NCI-H460 (cell line): ENCODE data around the gene GRPEL1. TPM values are rescaled to one million over a fixed set of nuclear protein-coding genes. Genes with fewer than 3 reads are reported as not detected.
"Not testable (repeated sequence)": the region's sequence is repeated elsewhere in the genome, so short reads cannot be mapped to it uniquely, and the experiment has no call there.

ENCODE experiments used
- DNase-seq: peaks from one replicate; pipeline ENCODE4 v3.0.0-alpha.2; 2016; ENCODE audit warnings: low read depth; ENCODE audit errors: extremely low read depth
- total RNA-seq: library from RNA; depleted of rRNA; stranded (reverse); fragments of >200 nt; shearing (Covaris generic); gene quantifications from 2 replicates; pipeline ENCODE4 v1.2.3, GENCODE V29; 2014

GRPEL1 gene
- total RNA-seq, 1 experiment from 2014 or later, result 50.7 TPM

DNA sequence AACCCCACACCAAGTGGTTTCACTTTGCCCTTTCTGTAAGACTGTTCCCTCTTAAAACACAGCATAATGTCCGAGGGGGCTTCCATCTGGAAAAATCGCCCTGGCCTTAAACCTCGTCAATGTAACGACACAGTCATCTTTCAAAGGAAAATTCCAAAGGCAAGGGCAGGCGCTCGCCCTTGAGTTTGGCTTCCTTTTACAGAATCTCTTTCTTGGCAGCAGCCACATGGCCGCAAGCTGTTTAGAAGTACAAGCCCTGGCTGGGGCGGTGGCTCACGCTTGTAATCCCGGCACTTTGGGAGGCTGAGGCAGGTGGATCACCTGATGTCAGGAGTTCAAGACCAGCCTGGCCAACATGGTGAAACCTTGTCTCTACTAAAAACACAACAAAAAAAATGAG is 27.1 kb upstream of the GRPEL1 start:
- no peak for DNase-seq

DNA sequence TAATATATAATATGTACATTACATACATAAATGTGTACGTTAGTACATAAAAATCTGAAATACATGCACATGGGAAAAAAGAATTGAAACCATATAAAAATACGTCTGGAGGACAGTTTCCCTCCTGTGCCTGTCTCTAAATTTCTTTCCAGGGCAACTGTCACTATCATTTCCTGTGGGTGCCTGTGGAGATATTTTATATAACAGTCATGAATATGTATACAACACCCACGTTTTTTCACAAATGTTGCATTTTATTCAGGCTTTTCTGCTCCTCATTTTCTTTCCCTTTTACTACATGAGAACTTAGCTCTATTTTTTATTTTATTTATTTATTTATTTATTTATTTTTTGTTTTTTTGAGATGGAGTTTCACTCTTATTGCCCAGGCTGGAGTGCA is 24.2 kb upstream of the GRPEL1 start:
- no peak for DNase-seq

DNA sequence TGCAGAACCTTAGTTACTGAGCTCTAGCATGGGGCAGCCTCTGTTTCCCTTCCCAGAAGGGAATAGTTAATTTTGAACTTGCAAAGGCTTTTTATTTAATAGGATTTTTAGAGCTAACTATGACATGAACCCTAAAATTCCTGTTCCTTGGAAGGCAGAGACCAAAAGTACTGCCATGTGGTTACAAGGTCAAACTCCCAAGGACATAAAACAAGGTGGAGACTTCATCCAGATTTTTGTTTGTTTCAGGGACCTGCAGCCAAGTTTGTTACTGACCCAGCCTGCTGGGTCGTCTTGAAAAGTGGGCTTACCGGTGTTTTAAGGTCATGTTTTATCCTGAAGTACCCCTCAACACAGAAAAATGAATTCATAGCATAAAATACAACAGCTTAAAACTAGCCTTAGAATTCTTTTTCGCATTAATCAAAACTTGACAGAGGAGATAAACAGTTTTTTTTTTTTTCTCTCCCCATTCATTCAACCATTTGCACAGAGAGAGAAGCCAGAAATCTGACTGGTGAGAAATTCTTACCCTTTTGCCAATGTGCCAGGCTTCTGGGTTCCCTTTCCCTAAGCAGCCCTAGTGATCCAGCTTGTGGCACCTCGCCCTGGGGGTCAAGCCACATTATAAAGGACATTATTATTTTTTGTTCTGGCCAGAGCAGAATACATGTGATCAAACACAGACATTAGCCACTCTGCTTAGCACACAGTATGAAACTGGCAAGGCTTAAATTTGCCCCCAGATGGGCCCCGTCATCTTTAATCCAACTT is 21.5 kb upstream of the GRPEL1 start:
- DNase-seq, result no peak

DNA sequence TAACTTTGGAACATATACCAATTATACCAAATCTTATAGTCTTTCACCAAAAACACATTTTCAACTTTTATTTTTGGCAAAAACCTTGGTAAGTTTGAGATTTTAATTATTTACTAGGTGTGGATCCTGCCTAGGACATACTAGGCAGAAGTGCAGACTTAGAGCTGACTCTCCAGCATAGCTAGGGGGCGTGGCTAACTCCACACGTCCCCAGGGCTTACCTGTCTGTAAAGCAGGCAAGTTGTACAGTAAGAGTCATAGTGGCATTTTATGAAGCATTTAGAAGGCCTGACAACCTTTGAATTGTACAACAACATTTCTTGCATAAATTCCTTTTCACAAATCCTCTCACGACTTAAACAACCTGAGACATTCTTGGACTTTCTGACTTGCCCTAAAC is 19.2 kb upstream of the GRPEL1 start:
- no peak for DNase-seq

DNA sequence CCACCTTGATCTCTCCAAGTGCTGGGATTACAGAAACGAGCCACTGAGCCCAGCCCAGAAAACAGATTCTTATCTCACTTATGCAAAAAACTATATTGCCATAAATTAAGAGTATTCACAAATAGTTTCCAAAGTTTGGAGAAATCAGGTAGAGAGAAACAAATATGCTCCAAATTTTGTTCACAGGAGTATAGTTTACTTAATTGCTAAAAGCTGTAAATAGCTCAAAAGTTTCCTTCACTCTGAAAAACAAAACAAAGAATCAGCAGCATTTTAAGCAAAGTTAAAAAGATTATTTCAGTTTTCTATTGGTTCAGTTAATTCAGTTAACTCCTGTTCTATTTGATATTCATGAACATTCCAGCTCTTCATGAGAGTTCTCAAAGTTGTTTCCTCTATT is 18.5 kb upstream of the GRPEL1 start:
- DNase-seq, result no peak

DNA sequence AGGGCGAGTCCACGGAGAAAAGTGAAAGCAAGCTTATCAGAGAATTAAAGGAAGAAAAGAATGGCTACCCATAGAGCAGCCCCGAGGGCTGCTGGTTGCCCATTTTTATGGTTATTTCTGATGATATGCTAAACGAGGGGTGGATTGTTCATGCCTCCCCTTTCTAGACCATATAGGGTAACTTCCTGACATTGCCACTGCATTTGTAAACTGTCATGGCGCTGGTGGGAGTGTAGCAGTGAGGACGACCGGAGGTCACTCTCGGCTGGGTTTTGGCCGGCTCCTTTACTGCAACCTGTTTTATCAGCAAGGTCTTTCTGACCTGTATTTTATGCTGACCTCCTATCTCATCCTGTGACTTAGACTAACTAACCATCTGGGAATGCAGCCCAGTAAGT is 16.7 kb upstream of the GRPEL1 start:
- DNase-seq, result not testable (repeated sequence)

DNA sequence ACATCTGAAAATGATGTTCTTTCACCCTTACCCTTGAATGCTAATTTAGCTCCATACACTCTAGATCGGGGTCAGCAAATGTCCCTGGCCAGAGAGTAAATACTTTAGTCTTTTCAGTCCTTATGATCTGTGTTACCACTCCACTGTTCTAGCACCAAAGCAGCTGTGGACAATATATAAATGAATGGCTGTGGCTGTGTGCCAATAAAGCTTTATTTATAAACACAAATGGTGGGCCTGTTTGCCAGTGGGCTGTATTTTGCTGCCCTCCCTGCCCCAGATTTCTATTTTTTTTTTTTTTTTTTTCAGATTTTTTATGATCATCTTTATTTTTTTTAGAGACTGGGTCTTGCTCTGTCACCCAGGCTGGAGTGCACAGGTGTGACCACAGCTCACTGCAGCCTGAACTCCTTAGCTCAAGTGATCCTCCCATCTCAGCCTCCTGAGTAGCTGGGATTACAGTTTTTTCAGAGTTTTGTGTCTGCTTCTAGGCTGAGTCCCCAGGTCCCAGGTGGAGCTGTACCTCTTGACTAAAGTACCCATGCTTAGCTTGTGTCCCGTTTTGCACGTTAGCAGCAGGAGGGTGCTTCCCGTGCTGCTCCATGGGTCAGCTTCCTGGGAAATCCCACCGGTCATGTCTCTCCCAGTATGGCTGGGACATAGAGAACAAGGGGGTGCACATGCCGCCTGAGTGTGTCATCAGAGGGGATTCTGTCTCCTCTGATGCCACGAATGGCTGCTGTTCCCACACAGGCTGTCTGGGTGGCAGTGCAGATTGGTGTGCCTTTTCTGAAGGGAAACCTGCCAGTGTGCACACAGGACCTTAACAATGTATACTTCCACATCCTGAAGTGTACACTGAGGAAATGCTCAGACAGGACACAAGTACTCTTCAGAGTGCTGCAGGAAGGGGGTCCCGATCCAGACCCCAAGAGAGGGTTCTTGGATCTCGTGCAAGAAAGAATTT is 16.0 kb upstream of the GRPEL1 start:
- no peak for DNase-seq

DNA sequence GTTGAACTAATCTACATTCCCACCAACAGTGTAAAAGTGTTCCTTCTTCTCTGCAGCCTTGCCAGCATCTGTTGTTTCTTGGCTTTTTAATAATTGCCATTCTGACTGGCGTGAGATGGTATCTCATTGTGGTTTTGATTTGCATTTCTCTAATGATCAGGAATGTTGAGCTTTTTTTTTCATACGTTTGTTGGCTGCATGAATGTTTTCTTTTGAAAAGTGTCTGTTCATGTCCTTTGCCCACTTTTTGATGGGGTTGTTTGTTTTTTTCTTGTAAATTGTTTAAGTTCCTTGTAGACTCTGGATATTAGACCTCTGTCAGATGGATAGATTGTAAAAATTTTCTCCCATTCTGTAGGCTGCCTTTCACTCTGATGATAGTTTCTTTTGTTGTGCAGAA is 12.0 kb upstream of the GRPEL1 start:
- DNase-seq, result not testable (repeated sequence)

DNA sequence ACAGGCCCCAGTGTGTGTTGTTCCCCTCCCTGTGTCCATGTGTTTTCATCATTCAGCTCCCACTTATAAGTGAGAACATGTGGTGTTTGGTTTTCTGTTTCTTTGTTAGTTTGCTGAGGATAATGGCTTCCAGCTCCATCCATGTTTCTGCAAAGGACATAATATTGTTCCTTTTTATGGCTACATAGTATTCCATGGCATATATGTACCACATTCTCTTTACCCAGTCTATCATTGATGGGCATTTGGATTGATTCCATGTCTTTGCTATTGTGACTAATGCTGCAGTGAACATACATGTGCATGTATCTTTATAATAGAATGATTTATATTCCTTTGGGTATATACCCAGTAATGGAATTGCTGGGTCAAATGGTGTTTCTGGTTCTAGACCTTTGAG is 11.6 kb upstream of the GRPEL1 start:
- DNase-seq, result not testable (repeated sequence)

DNA sequence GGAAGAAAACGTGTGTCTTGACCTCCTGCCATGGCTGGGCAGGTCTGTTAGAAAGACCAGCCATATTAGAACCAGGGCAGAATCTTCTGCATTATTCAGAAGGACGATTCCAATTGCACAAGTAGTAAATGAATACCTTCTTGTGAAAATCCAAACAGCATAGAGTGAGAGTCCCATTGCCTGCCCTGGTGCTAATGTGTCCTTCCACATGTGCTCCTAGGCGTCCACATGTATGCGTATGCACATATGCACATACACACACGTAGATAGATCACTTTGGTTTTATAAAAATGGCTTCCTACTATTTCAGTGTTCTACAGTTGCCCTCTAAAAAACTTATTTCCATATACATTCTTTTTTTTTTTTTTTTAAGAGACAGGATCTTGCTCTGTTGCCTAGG is 10.2 kb upstream of the GRPEL1 start:
- DNase-seq, result no peak

DNA sequence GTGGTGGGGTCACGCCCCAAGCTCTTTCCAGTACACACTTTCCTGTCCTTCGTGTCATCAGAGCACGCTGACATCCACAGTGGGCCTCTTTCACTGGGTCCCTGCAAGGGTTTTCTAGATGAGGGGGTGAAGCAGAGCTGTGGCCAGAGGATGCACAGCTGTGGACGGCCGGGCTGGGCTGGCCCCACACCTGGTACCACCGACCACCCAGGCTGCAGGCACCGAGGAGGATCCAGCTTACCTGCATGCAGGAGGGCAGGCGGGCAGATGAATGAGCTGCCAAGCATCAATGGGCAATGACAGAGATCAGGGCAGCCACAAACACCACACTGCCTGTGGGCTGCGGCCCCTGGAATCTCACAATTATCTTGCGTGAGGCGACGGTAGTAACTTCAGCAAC is 9.5 kb upstream of the GRPEL1 start:
- no peak for DNase-seq

DNA sequence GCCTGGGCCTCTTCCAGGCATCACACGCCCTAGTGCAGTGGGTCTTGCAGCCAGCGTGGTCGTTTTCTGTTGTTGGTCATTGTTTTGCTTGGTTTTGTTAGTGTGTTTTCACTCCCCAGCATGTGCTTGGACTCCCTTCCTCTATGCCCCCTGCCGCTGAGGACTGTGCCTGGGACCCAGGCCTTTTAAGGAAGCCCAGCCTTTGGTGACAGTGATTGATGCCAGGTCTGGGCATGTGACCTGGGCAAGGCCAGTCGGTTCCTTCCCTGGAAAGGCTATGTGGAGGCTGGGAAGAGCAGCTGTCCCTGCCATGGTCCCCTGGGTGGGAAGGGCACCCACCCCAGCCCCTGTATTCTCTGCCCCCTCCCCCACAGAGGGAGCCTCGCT is 8.8 kb upstream of the GRPEL1 start:
- DNase-seq, result no peak

DNA sequence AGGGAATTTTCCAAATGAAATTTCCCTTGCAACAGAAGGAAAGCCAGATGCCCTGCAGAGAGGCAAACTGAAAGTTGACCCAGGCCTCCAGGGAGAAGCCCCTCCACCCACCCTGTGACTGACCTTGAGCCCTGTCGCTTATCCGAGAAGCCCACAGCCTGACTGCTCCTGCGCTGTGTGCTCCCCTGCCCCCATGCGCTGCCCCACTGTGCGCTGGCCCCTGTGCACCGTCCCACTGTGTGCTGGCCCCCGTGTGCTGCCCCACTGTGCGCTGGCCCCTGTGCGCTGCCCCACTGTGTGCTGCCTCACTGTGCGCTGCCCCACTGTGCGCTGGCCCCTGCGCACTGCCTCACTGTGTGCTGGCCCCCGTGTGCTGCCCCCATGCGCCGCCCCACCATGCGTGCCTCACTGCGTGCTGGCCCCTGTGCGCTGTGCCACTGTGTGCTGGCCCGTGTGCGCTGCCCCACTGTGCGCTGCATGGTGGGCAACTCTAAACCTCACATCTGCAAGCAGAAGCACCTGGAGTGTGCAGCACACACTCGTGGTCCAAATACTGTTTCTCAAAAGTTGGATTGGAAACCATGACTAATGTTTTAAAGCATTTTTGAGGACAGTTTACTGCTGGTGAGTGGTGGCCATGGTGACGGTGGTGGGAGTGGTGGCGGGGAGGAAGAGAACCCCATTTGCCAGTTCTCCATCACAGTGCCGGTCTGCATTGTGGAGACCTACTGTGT is 8.3 kb upstream of the GRPEL1 start:
- DNase-seq, result no peak

DNA sequence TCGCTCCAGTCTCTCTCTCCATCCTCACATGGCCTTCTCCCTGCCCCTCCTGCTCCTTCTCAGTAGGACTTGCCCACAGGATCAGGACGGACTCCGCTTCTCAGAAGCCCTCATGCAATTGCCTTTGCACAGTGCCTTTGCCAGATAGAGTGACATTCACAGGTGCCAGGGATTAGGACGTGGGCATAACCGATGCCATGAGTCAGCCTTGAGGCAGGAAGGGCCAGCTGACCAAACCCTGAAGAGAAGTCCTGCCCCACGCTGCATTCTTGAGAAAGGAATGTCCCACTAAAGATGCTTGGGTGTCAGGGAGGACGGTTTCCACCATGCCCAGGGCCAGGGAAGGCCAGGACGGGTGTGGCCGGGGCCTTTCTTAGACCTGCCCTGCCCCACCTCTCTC is 6.6 kb upstream of the GRPEL1 start:
- no peak for DNase-seq

DNA sequence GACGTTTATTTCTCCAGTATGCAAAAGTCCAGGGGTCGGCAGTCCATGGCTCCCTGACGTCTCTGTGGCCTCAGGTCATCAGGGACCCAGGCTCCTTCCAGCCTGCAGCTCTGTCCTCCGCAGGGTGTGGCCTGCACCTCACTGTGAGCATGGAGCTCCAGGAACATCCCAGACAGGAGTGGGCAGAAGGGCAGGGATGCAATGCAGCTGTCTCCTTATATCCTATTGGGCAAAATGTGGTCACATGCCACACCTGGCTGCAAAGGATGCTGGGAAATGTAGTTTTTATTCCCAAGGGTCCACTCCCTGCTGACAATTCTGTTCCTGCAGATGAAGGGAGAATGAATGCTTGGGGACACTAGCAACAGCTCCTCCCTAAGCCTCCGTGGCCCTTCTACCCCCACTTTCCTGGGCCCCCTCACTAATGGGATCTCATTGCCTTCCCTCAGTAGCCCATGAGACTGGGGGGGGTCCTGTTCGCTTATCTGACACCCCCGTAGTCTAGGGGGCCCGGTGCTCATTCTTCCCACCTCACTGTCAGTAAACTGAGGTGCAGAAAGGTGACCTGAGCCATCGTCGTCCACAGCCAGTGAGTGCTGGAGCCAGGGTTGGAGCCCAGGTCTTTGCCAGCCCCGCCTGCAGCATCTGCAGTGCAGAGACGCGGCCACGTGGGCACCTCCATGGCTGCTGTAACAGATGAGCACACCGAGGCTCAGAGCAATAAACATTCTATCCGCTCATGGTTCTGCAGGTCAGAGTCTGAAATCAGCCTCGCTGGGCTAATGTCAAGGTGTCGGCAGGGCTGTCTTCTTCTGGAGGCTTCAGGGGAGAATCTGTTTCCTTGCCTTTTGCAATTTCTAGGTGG is 5.9 kb upstream of the GRPEL1 start:
- peak; percentile 38 for DNase-seq

DNA sequence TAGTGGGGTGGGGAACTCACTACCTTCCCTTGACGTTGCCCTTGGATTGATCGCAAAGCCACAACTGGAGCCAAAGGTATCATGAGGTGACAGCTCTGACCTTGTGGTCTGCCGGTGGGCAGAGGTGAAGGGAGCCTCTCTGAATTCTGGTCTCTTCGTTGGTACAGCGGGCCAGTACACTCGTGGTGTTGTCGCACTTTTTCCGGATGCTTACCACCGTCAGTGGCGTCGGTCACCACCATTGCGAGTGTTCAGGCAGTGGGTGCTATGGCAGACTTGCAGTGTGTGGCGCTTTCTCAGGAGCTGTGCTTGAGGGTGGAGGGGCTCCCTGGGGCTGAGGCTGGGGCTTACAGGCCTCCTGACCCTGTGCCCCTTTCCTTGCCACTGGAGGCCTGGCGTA is 5.2 kb upstream of the GRPEL1 start:
- no peak for DNase-seq

DNA sequence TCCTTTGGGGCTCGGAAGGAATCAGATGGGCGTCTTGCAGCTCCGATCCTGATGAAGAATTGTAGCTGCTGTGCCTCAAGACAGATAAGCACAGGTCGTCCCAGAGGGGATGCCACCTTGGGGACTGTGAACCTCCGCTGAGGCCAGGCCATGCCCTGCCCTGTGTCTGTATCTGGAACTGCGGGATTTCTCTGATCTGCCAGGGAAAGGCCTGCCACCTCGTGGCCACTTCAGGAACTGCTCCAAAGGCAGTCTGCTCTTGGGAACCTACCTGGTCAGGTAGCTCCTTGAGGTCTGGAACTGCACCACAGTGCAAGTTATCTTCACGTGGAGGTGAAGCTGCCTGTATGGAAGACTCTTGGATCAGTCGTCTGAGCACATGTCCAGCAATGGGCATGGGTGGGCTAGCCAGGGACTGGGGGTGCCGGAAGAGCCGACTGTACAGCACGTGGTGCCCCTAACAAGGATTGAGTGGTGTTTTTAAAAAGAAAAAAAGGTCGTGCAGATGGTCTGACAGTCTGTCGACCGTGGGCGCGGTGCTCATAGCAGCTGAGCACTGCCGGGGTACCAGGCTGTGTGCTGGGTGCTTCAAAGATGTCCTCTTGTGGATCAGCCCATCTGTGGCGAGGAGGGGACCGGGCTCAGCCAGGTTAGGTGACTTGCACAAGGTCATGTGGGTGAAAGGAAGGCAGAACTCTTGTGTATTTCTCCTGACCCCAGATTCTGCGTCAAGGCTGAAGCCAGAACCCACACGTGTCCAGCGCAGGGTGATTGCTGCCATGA is 3.1 kb upstream of the GRPEL1 start:
- peak; percentile 47 for DNase-seq

DNA sequence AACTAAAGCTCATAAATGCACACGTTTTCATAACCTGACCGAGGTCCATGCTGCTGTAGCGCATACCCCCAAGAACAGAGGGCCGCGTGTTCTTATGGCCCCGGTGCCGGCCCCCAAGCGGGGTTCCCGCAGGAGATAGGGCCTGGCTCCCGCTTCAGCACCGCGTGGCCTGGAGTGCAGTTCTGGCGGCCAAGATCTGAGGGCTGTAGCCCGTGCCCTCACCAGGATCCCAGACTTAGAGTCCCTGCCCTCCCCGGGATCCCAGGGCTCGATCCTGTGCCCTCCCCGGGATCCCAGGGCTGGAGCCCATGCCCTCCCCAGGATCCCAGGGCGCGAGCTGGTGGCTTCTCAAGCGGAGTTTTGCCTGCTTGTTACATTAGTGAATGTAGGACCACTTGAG is 1.0 kb upstream of the GRPEL1 start:
- no peak for DNase-seq

DNA sequence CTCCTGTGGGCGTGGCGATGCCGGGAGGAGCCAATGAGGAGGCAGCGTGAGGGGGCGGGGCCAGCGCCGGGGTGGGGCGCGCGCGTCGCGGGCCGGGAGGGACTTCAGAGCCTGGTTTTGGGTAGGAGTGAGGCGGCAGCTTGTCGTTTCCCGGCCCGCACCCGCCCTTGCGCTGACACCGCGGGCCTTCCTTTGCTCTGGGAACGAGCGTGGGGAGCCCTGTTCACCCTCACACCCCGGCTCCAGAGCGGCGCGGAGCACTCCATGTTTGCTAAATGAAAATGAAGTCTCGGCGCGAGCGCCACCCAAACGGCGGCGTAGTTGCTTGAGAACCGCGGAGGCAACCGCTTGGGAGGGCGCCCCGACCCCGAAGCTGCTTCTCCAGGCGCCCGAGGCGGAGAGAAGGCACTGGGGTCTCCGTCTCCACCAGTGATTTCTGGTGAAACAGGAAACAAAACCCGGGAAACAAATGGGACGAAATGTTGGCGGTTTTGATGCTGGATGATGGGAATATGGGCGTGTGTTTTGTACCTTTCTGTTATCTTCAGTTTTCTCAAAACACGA is 497 bp upstream of the GRPEL1 start:
- no peak for DNase-seq
